CD4-positive, alpha-beta T cell treated with Interleukin-6 for 4 hours (primary cell): ENCODE measurements around the gene DNASE1L3.

Source experiments
- DNase-seq: peaks from one replicate; pipeline ENCODE4 v3.0.0-alpha.2; 2020; ENCODE audit warnings: mixed read lengths

The DNASE1L3 gene

GRCh38 chr3:58176827-58177489, 33.8 kb downstream of the DNASE1L3 start:
- no peak for DNase-seq

GRCh38 chr3:58176185-58176530, 34.6 kb downstream of the DNASE1L3 start:
- no peak for DNase-seq

GRCh38 chr3:58175437-58176184, 35.2 kb downstream of the DNASE1L3 start:
- DNase-seq = no peak

- DNase-seq = no peak
Observed at GRCh38 chr3:58175187-58175436, 35.7 kb downstream of the DNASE1L3 start.

GRCh38 chr3:58173669-58174398, 36.9 kb downstream of the DNASE1L3 start:
- peak; percentile 51 for DNase-seq

GRCh38 chr3:58173029-58173668, 37.6 kb downstream of the DNASE1L3 start:
- no peak for DNase-seq

- DNase-seq = no peak
Observed at GRCh38 chr3:58171126-58171525, 39.6 kb downstream of the DNASE1L3 start.

GRCh38 chr3:58170376-58170775, 40.4 kb downstream of the DNASE1L3 start:
- no peak for DNase-seq

- DNase-seq = no peak
Observed at GRCh38 chr3:58169371-58169770, 41.4 kb downstream of the DNASE1L3 start.

GRCh38 chr3:58168498-58168897, 42.3 kb downstream of the DNASE1L3 start:
- DNase-seq = no peak

GRCh38 chr3:58167431-58168351, 43.1 kb downstream of the DNASE1L3 start:
- peak; percentile 60 for DNase-seq

- DNase-seq = no peak
Observed at GRCh38 chr3:58164906-58165821, 45.6 kb downstream of the DNASE1L3 start.

GRCh38 chr3:58164199-58164879, 46.4 kb downstream of the DNASE1L3 start:
- no peak for DNase-seq

- no peak for DNase-seq
Observed at GRCh38 chr3:58163234-58163633, 47.5 kb downstream of the DNASE1L3 start.

- DNase-seq = no peak
Observed at GRCh38 chr3:58161435-58162398, 49.1 kb downstream of the DNASE1L3 start.

GRCh38 chr3:58160399-58160798, 50.4 kb downstream of the DNASE1L3 start:
- DNase-seq = no peak

- no peak for DNase-seq
Observed at GRCh38 chr3:58158442-58159153, 52.2 kb downstream of the DNASE1L3 start.

GRCh38 chr3:58157700-58158099, 53.1 kb downstream of the DNASE1L3 start:
- no peak for DNase-seq

GRCh38 chr3:58155838-58156237, 54.9 kb downstream of the DNASE1L3 start:
- no peak for DNase-seq
